Measurements from ENCODE around the gene GPR32. TPM values are rescaled to one million over a fixed set of nuclear protein-coding genes. Genes with fewer than 3 reads are reported as not detected.
A peak's percentile ranks its signal among the peaks of the same experiment; 100 is the strongest.

Gene GPR32
- total and polyA plus RNA-seq, 4 experiments from 2014 or later, result not detected

GRCh38 chr19:50776131-50776530 lies 5.9 kb downstream of the GPR32 start:
- H3K4me1 Mint-ChIP-seq, result peaks cover 0 to 8% (median 3%) of the 10 kb centered on the region in 4 donors

GRCh38 chr19:50777261-50777660 lies 7.0 kb downstream of the GPR32 start:
- peaks cover 0 to 8% (median 3%) of the 10 kb centered on the region in 4 donors for H3K4me1 Mint-ChIP-seq
- H3K27ac Mint-ChIP-seq, result no peak overlapping the region
- H3K27me3 Mint-ChIP-seq, result peaks cover 39 to 49% of the 10 kb centered on the region in 2 donors
- peaks cover 0 to 13% (median 4%) of the 10 kb centered on the region in 8 donors for H3K9me3 Mint-ChIP-seq
- ChIA-PET CTCF (ENCODE audit: partially characterized antibody) (interaction anchor here (1.3 to 1.5 kb wide), 2 partner anchors 239 to 420 kb away, joined by 3 to 4 read pairs; no protein-coding TSS in a partner anchor), POLR2A (ENCODE audit: partially characterized antibody) (no interaction called here)
- no peaks in the 10 kb centered on the region for H3K4me1 ChIP-seq (ENCODE audit: insufficient read depth, low read length)
- no peak overlapping the region for H3K27ac ChIP-seq (ENCODE audit: low read depth, low read length)
- H3K4me3 Mint-ChIP-seq, result no peak overlapping the region
- no peak overlapping the region for H3K4me3 ChIP-seq (ENCODE audit: low read length in 2 of 2)
- DNase-seq, result no peak
- peaks cover 0 to 1% of the 10 kb centered on the region in 2 donors for H3K36me3 Mint-ChIP-seq
- no peaks in the 10 kb centered on the region for H3K9me3 ChIP-seq (ENCODE audit: control insufficient read depth in 1 of 2, low read length in 2 of 2)
- H3K27me3 ChIP-seq (ENCODE audit: insufficient read depth, low read length), result peaks cover 24% of the 10 kb centered on the region
- intact Hi-C loops (cut with micrococcal nuclease), result no loop called here
- H3K36me3 ChIP-seq (ENCODE audit: insufficient read depth, low read length), result no peaks in the 10 kb centered on the region

More at GRCh38 chr19:50776131-50776530, 5.9 kb downstream of the GPR32 start:
- H3K4me1 ChIP-seq (ENCODE audit: insufficient read depth, low read length), result no peaks in the 10 kb centered on the region
- DNase-seq, result no peak
- ChIA-PET CTCF (ENCODE audit: partially characterized antibody) (no interaction called here), POLR2A (ENCODE audit: partially characterized antibody) (no interaction called here)
- Mint-ChIP-seq H3K27me3 (peaks cover 36 to 49% of the 10 kb centered on the region in 2 donors), H3K36me3 (peaks cover 0 to 1% of the 10 kb centered on the region in 2 donors), H3K27ac (no peak overlapping the region), H3K9me3 (peaks cover 0 to 13% (median 4%) of the 10 kb centered on the region in 8 donors), H3K4me3 (no peak overlapping the region)
- H3K36me3 ChIP-seq (ENCODE audit: insufficient read depth, low read length), result no peaks in the 10 kb centered on the region
- H3K4me3 ChIP-seq (ENCODE audit: low read length in 2 of 2), result no peak overlapping the region
- intact Hi-C loops (cut with micrococcal nuclease), result no loop called here
- no peak overlapping the region for H3K27ac ChIP-seq (ENCODE audit: low read depth, low read length)
- H3K9me3 ChIP-seq (ENCODE audit: control insufficient read depth in 1 of 2, low read length in 2 of 2), result no peaks in the 10 kb centered on the region
- peaks cover 24% of the 10 kb centered on the region for H3K27me3 ChIP-seq (ENCODE audit: insufficient read depth, low read length)

GRCh38 chr19:50777830-50778303 lies 7.6 kb downstream of the GPR32 start:
- Mint-ChIP-seq H3K4me3 (peak overlapping the region in 1 of 8 donors; percentile 11), H3K27me3 (peaks cover 41 to 53% of the 10 kb centered on the region in 2 donors), H3K36me3 (peaks cover 0 to 1% of the 10 kb centered on the region in 2 donors), H3K4me1 (peaks cover 0 to 8% (median 3%) of the 10 kb centered on the region in 4 donors), H3K27ac (no peak overlapping the region), H3K9me3 (peaks cover 0 to 13% (median 4%) of the 10 kb centered on the region in 8 donors)
- no peaks in the 10 kb centered on the region for H3K4me1 ChIP-seq (ENCODE audit: insufficient read depth, low read length)
- H3K9me3 ChIP-seq (ENCODE audit: control insufficient read depth in 1 of 2, low read length in 2 of 2), result no peaks in the 10 kb centered on the region
- no peak overlapping the region for H3K4me3 ChIP-seq (ENCODE audit: low read length in 2 of 2)
- CTCF ChIA-PET (ENCODE audit: partially characterized antibody), result interaction anchor here (1.3 to 1.5 kb wide), 2 partner anchors 240 to 420 kb away, joined by 3 to 4 read pairs; no protein-coding TSS in a partner anchor
- POLR2A ChIA-PET (ENCODE audit: partially characterized antibody), result no interaction called here
- no peak for DNase-seq
- no peak overlapping the region for H3K27ac ChIP-seq (ENCODE audit: low read depth, low read length)
- peaks cover 24% of the 10 kb centered on the region for H3K27me3 ChIP-seq (ENCODE audit: insufficient read depth, low read length)
- intact Hi-C loops (cut with micrococcal nuclease), result no loop called here
- no peaks in the 10 kb centered on the region for H3K36me3 ChIP-seq (ENCODE audit: insufficient read depth, low read length)

GRCh38 chr19:50778906-50779430 lies 8.7 kb downstream of the GPR32 start:
- DNase-seq, result no peak
- H3K4me1 Mint-ChIP-seq, result peaks cover 3 to 10% (median 6%) of the 10 kb centered on the region in 4 donors
- CTCF ChIA-PET (ENCODE audit: partially characterized antibody), result interaction anchor here (1.3 kb wide), 1 partner anchor 422 kb away, joined by 4 read pairs; no protein-coding TSS in a partner anchor
- H3K27me3 ChIP-seq (ENCODE audit: insufficient read depth, low read length), result peaks cover 24% of the 10 kb centered on the region
- peaks cover 0 to 1% of the 10 kb centered on the region in 2 donors for H3K36me3 Mint-ChIP-seq
- no peak overlapping the region for H3K4me3 ChIP-seq (ENCODE audit: low read length in 2 of 2)
- H3K27ac Mint-ChIP-seq, result no peak overlapping the region
- POLR2A ChIA-PET (ENCODE audit: partially characterized antibody), result no interaction called here
- no peak overlapping the region for H3K4me3 Mint-ChIP-seq
- H3K4me1 ChIP-seq (ENCODE audit: insufficient read depth, low read length), result peaks cover 7% of the 10 kb centered on the region
- peaks cover 0 to 13% (median 4%) of the 10 kb centered on the region in 8 donors for H3K9me3 Mint-ChIP-seq
- H3K36me3 ChIP-seq (ENCODE audit: insufficient read depth, low read length), result no peaks in the 10 kb centered on the region
- H3K9me3 ChIP-seq (ENCODE audit: control insufficient read depth in 1 of 2, low read length in 2 of 2), result no peaks in the 10 kb centered on the region
- no peak overlapping the region for H3K27ac ChIP-seq (ENCODE audit: low read depth, low read length)
- peaks cover 45 to 54% of the 10 kb centered on the region in 2 donors for H3K27me3 Mint-ChIP-seq
- intact Hi-C loops (cut with micrococcal nuclease), result no loop called here

GRCh38 chr19:50779504-50780457 lies 9.5 kb downstream of the GPR32 start:
- Mint-ChIP-seq H3K36me3 (peaks cover 0 to 1% of the 10 kb centered on the region in 2 donors), H3K9me3 (peaks cover 0 to 11% (median 4%) of the 10 kb centered on the region in 8 donors), H3K4me1 (peaks cover 3 to 10% (median 6%) of the 10 kb centered on the region in 4 donors), H3K27ac (no peak overlapping the region), H3K4me3 (no peak overlapping the region), H3K27me3 (peaks cover 45 to 50% of the 10 kb centered on the region in 2 donors)
- Histone ChIP-seq H3K27me3 (ENCODE audit: insufficient read depth, low read length) (peaks cover 24% of the 10 kb centered on the region), H3K9me3 (ENCODE audit: control insufficient read depth in 1 of 2, low read length in 2 of 2) (no peaks in the 10 kb centered on the region), H3K36me3 (ENCODE audit: insufficient read depth, low read length) (no peaks in the 10 kb centered on the region), H3K27ac (ENCODE audit: low read depth, low read length) (no peak overlapping the region), H3K4me1 (ENCODE audit: insufficient read depth, low read length) (peaks cover 7% of the 10 kb centered on the region), H3K4me3 (ENCODE audit: low read length in 2 of 2) (no peak overlapping the region)
- ChIA-PET POLR2A (ENCODE audit: partially characterized antibody) (no interaction called here), CTCF (ENCODE audit: partially characterized antibody) (interaction anchor here (1.3 kb wide), 1 partner anchor 423 kb away, joined by 4 read pairs; no protein-coding TSS in a partner anchor)
- DNase-seq, result no peak
- intact Hi-C loops (cut with micrococcal nuclease), result no loop called here

- Mint-ChIP-seq H3K27me3 (peaks cover 43 to 44% of the 10 kb centered on the region in 2 donors), H3K9me3 (peaks cover 0 to 9% (median 2%) of the 10 kb centered on the region in 8 donors), H3K27ac (no peak overlapping the region), H3K4me3 (no peak overlapping the region), H3K4me1 (peaks cover 3 to 10% (median 6%) of the 10 kb centered on the region in 4 donors), H3K36me3 (no peaks in the 10 kb centered on the region)
- POLR2A ChIA-PET (ENCODE audit: partially characterized antibody), result no interaction called here
- no peak for DNase-seq
- Histone ChIP-seq H3K36me3 (ENCODE audit: insufficient read depth, low read length) (no peaks in the 10 kb centered on the region), H3K9me3 (ENCODE audit: control insufficient read depth in 1 of 2, low read length in 2 of 2) (no peaks in the 10 kb centered on the region), H3K27ac (ENCODE audit: low read depth, low read length) (no peak overlapping the region), H3K4me1 (ENCODE audit: insufficient read depth, low read length) (peaks cover 7% of the 10 kb centered on the region), H3K4me3 (ENCODE audit: low read length in 2 of 2) (no peak overlapping the region), H3K27me3 (ENCODE audit: insufficient read depth, low read length) (peaks cover 24% of the 10 kb centered on the region)
- CTCF ChIA-PET (ENCODE audit: partially characterized antibody), result interaction anchor here (1.1 to 4.4 kb wide), 3 partner anchors 225 to 423 kb away, joined by 4 to 24 read pairs (median 5); no protein-coding TSS in a partner anchor
- intact Hi-C loops (cut with micrococcal nuclease), result no loop called here
These were observed 10.6 kb downstream of the GPR32 start for GRCh38 chr19:50780753-50781435.

Data from CD4-positive, alpha-beta memory T cell (primary cell).